Endothelial cell of umbilical vein (primary cell): ENCODE data around the gene DOK1. TPM values are rescaled to one million over a fixed set of nuclear protein-coding genes. Genes with fewer than 3 reads are reported as not detected.

Experiments
- BruUV-seq: library from RNA; stranded (reverse); fragments of 400-500 nt; replicated peaks from 2 replicates; lab custom pipeline; 2021; lab: Mats Ljungman, UMichigan
- CTCF ChIA-PET: fragments of 300-600, 350-600 bp; sonication (Branson Sonifier 250); formaldehyde crosslinking; loops from one replicate; lab custom pipeline; 2021; ENCODE audit warnings: antibody characterized with exemption, inconsistent platforms; lab: Charles Lee
- POLR2A ChIA-PET: fragments of 300-600, 350-600 bp; sonication (Branson Sonifier 250); formaldehyde crosslinking; loops from one replicate; lab custom pipeline; 2021; ENCODE audit warnings: antibody characterized with exemption, inconsistent platforms; lab: Charles Lee
- DNase-seq: peaks from one replicate; pipeline ENCODE4 v3.0.0-alpha.2; 2011; ENCODE audit warnings: low read depth, low spot score
- FAIRE-seq: peaks from 2 replicates; lab custom pipeline; 2011; peaks lifted over from hg19 to GRCh38; lab: Jason Lieb, UNC
- H2AFZ ChIP-seq: 2 replicates; pipeline ENCODE4 v1.6.0; 2012; ENCODE audit warnings: low read depth, low read length, control low read depth, inconsistent platforms
- H3K27ac ChIP-seq: 2 replicates; pipeline ENCODE4 v1.5.1; 2011; ENCODE audit warnings: low read depth, mild to moderate bottlenecking, control low read depth, low read length, moderate library complexity; ENCODE audit not compliant: insufficient read depth
- H3K27me3 ChIP-seq, 2 experiments: 2 replicates each; pipeline versions ENCODE4 v1.6.0 to v1.6.1; 2011; ENCODE audit warnings: low read length in 2 of 2, mixed read lengths in 1 of 2; ENCODE audit not compliant: control insufficient read depth in 2 of 2, insufficient read depth in 2 of 2
- H3K36me3 ChIP-seq, 2 experiments: 2 replicates in 1 of 2; 3 replicates in 1 of 2; pipeline ENCODE4 v1.5.1; 2011; ENCODE audit warnings: low read length in 2 of 2, mild to moderate bottlenecking in 1 of 2, moderate library complexity in 1 of 2; ENCODE audit not compliant: control insufficient read depth in 2 of 2, insufficient read depth in 2 of 2; ENCODE audit errors: extremely low read depth in 1 of 2
- H3K4me1 ChIP-seq: 3 replicates; pipeline ENCODE4 v1.5.1; 2011; ENCODE audit warnings: mild to moderate bottlenecking, low read length; ENCODE audit not compliant: control insufficient read depth, insufficient read depth; ENCODE audit errors: extremely low read depth
- H3K4me2 ChIP-seq: 2 replicates; pipeline ENCODE4 v1.6.1; 2011; ENCODE audit warnings: low read length, control low read depth, mixed read lengths; ENCODE audit not compliant: insufficient read depth
- H3K4me3 ChIP-seq, 3 experiments: fragments of 200-600 bp in 1 of 3; sonication (generic), shearing (Covaris generic) in 1 of 3; replicated peaks in 1 of 3; 2 replicates each; pipeline ENCODE4 v1.5.1; 2011 to 2016; ENCODE audit warnings: control low read depth in 3 of 3, low read length in 3 of 3, mild to moderate bottlenecking in 2 of 3, inconsistent platforms in 1 of 3, low read depth in 1 of 3, moderate library complexity in 1 of 3; ENCODE audit not compliant: insufficient read depth in 1 of 3
- H3K79me2 ChIP-seq: 2 replicates; pipeline ENCODE4 v1.6.0; 2012; ENCODE audit warnings: low read length, inconsistent platforms; ENCODE audit not compliant: control insufficient read depth, insufficient read depth
- H3K9ac ChIP-seq: replicated peaks from 2 replicates; pipeline ENCODE3; 2011; ENCODE audit warnings: low read length, control low read depth; ENCODE audit not compliant: insufficient read depth; ENCODE audit errors: extremely low read depth
- H3K9me1 ChIP-seq: replicated peaks from 3 replicates; pipeline ENCODE4 v1.6.0; 2011; ENCODE audit warnings: mild to moderate bottlenecking, low read length; ENCODE audit not compliant: control insufficient read depth, insufficient read depth; ENCODE audit errors: extremely low read depth
- H3K9me3 ChIP-seq: replicated peaks from 2 replicates; pipeline ENCODE4 v1.5.1; 2012; ENCODE audit warnings: low read length, inconsistent platforms; ENCODE audit not compliant: control insufficient read depth, insufficient read depth
- H4K20me1 ChIP-seq: replicated peaks from 2 replicates; pipeline ENCODE3; 2011; ENCODE audit warnings: mild to moderate bottlenecking, low read length; ENCODE audit not compliant: control insufficient read depth, insufficient read depth; ENCODE audit errors: extremely low read depth
- CTCF ChIP-seq, 2 donors: IDR thresholded peaks; 1 replicate in 1 of 2; 2 replicates in 1 of 2; pipeline ENCODE4 v1.5.1; 2011; ENCODE audit warnings: low read length in 2 of 2, mild to moderate bottlenecking in 2 of 2, moderate library complexity in 2 of 2, control low read depth in 1 of 2, inconsistent platforms in 1 of 2, low read depth in 1 of 2; ENCODE audit not compliant: insufficient read depth in 1 of 2; ENCODE audit errors: extremely low read depth in 1 of 2
- EZH2 ChIP-seq: IDR thresholded peaks from 2 replicates; pipeline ENCODE4 v1.6.1; 2012; ENCODE audit warnings: borderline replicate concordance, low read depth, mild to moderate bottlenecking, moderate library complexity, low read length, inconsistent platforms; ENCODE audit not compliant: severe bottlenecking
- FOS ChIP-seq: IDR thresholded peaks from 2 replicates; pipeline ENCODE4 v1.6.1; 2011; ENCODE audit warnings: mild to moderate bottlenecking, low read length, moderate library complexity, borderline replicate concordance; ENCODE audit not compliant: insufficient read depth
- GATA2 ChIP-seq: IDR thresholded peaks from 2 replicates; pipeline ENCODE4 v1.7.0; 2011; ENCODE audit warnings: low read depth, mild to moderate bottlenecking, moderate library complexity, mixed read lengths, low read length; ENCODE audit not compliant: insufficient read length, insufficient read depth
- JUN ChIP-seq: IDR thresholded peaks from 2 replicates; pipeline ENCODE4 v1.6.1; 2011; ENCODE audit warnings: borderline replicate concordance, low read depth; ENCODE audit not compliant: insufficient read length, insufficient read depth
- MAX ChIP-seq: IDR thresholded peaks from 2 replicates; pipeline ENCODE4 v1.6.1; 2011; ENCODE audit not compliant: insufficient read depth, insufficient read length
- MYC ChIP-seq: IDR thresholded peaks from one replicate; pipeline ENCODE4 v1.6.1; 2011; ENCODE audit warnings: mild to moderate bottlenecking, low read depth, low read length
- POLR2A ChIP-seq: IDR thresholded peaks from 2 replicates; pipeline ENCODE4 v1.6.1; 2012; ENCODE audit warnings: low read depth, mild to moderate bottlenecking, control low read depth, low read length
- POLR2AphosphoS5 ChIP-seq: IDR thresholded peaks from 2 replicates; pipeline ENCODE4 v1.6.1; 2012; ENCODE audit warnings: low read depth, mild to moderate bottlenecking, control low read depth, low read length, moderate library complexity; ENCODE audit not compliant: insufficient read depth
- dilution Hi-C: fragments of 300-500 bp; cut with MboI; formaldehyde crosslinking; loops from one replicate; pipeline ENCODE4 v1.15.0; 2019; ENCODE audit warnings: low sequenced_read_pairs; ENCODE audit not compliant: extremely low pct_ligation_motif_present
- intact Hi-C: fragments of 100-400 bp; cut with micrococcal nuclease; formaldehyde crosslinking; loops from one replicate; pipeline ENCODE4 v1.10.0; 2022
- polyA plus RNA-seq, 4 experiments: library from polyadenylated mRNA; depleted of rRNA in 3 of 4; stranded (reverse) in 3 of 4; unstranded in 1 of 4; fragments of >200 nt; gene quantifications; 2 replicates each; pipeline versions ENCODE4 v1.2.1 to v1.2.3, GENCODE V29; 2011 to 2012; ENCODE audit warnings: missing spikeins in 1 of 4
- total RNA-seq: library from RNA; stranded (reverse); gene quantifications from 2 replicates; pipeline ENCODE4 v1.2.3, GENCODE V29; 2021

Gene DOK1
- total and polyA plus RNA-seq, 2 donors (not counting 3 experiments of a cell fraction or from before 2014, with no cell fraction given) = 10.4 to 12.7 TPM

DNA sequence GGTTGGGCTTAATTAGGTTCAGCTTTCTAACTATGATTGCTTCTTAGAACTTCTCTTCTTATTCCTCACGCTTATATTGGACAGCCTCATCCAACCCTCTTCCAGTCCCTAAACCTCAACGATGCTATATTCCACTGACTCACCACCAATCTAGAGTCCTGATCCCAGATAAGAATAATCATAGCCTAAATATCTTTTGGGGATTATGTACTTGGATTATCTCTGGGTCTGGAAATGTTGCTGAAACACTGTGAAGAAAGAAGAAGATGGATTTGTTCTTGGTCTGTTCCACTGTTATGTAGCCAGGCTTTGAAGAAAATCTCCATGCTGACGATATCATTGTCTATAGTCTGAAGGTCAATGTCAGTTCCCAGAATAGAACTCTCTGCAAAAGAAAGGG, 26.9 kb downstream of the DOK1 start:
- ChIA-PET CTCF (no interaction called here), POLR2A (no interaction called here)
- no peaks in the 10 kb centered on the region for H4K20me1 ChIP-seq
- intact Hi-C loops = no loop called here
- no peaks in the 10 kb centered on the region for H3K9me3 ChIP-seq
- FAIRE-seq (no peak), DNase-seq (no peak)
- BruUV-seq = no TSS peak
- no peak overlapping the region for H3K4me3 ChIP-seq
- TF ChIP-seq MAX (no peak), MYC (no peak), CTCF (IDR thresholded peaks at IDR 0.05; ENCODE audit: extremely low read depth in 1 of 2, insufficient read depth in 1 of 2, low read depth in 1 of 2, low read length in 2 of 2) (no peak), EZH2 (no peak), POLR2A (no peak), GATA2 (no peak), JUN (no peak), POLR2AphosphoS5 (no peak), FOS (no peak)
- peaks cover 6 to 7% of the 10 kb centered on the region in 2 experiments for H3K27me3 ChIP-seq
- H3K36me3 ChIP-seq = no peaks in the 10 kb centered on the region
- H3K79me2 ChIP-seq = no peaks in the 10 kb centered on the region
- H2AFZ ChIP-seq = no peak overlapping the region
- no peaks in the 10 kb centered on the region for H3K4me1 ChIP-seq
- dilution Hi-C loops = no loop called here
- no peak overlapping the region for H3K4me2 ChIP-seq
- no peaks in the 10 kb centered on the region for H3K9me1 ChIP-seq
- no peak overlapping the region for H3K9ac ChIP-seq
- no peak overlapping the region for H3K27ac ChIP-seq
